ENCODE data around the gene PHETA1. TPM values are rescaled to one million over a fixed set of nuclear protein-coding genes. Genes with fewer than 3 reads are reported as not detected.

The PHETA1 gene
- total and polyA plus RNA-seq, 2 donors (not counting 1 experiment from before 2014, with no cell fraction given): 7.4 to 9.4 TPM

GRCh38 chr12:111349748-111350520, 19.0 kb downstream of the PHETA1 start:
- WGBS (ENCODE audit: insufficient coverage): 91% methylated on average over 5 of the region's 17 CpGs
- H3K9ac ChIP-seq (ENCODE audit: low read length): no peak overlapping the region
- no peaks in the 10 kb centered on the region for H3K27me3 ChIP-seq (replicated peaks in 1 of 4; ENCODE audit: control extremely low read depth in 1 of 4, control insufficient read depth in 3 of 4, insufficient read depth in 4 of 4, low read length in 3 of 4)
- no peak overlapping the region for H3K27ac Mint-ChIP-seq
- POLR2A ChIA-PET: no interaction called here
- intact Hi-C loops (cut with micrococcal nuclease): no loop called here
- H3K4me2 ChIP-seq (replicated peaks; ENCODE audit: low read depth, low read length, poor library complexity, severe bottlenecking): no peak overlapping the region
- H3K4me1 Mint-ChIP-seq: peaks cover 15% of the 10 kb centered on the region
- H3K27ac ChIP-seq (ENCODE audit: low read length in 2 of 2): no peak overlapping the region
- no peaks in the 10 kb centered on the region for H3K79me2 ChIP-seq (ENCODE audit: control insufficient read depth, insufficient read depth, low read length)
- H3K9me3 Mint-ChIP-seq (ENCODE audit: insufficient read depth): peaks cover 2% of the 10 kb centered on the region
- H3K9me3 ChIP-seq (ENCODE audit: control extremely low read depth in 1 of 3, control insufficient read depth in 2 of 3, insufficient read depth in 1 of 3, low read length in 2 of 3): peaks cover 0 to 24% (median 11%) of the 10 kb centered on the region in 3 donors
- no peaks in the 10 kb centered on the region for H3K36me3 ChIP-seq (replicated peaks in 1 of 2; ENCODE audit: control extremely low read depth in 1 of 2, control insufficient read depth in 1 of 2, extremely low read depth in 1 of 2, insufficient read depth in 2 of 2, low read length in 1 of 2)
- H4K20me1 ChIP-seq (ENCODE audit: control insufficient read depth, insufficient read depth, low read length, poor library complexity, severe bottlenecking): no peaks in the 10 kb centered on the region
- H3K27me3 Mint-ChIP-seq: no peaks in the 10 kb centered on the region
- TF ChIP-seq CTCF (IDR thresholded peaks at IDR 0.05) (no peak), EZH2 (IDR thresholded peaks at IDR 0.05; ENCODE audit: borderline replicate concordance, insufficient read depth, low read depth, low read length, poor library complexity, severe bottlenecking) (no peak)
- ATAC-seq (ENCODE audit: low read depth) (no peak), DNase-seq (no peak)
- H3K4me3 ChIP-seq (ENCODE audit: control extremely low read depth in 1 of 5, extremely low read depth in 1 of 5, insufficient read depth in 1 of 5, low read depth in 2 of 5, low read length in 4 of 5): no peak overlapping the region
- H2AFZ ChIP-seq (ENCODE audit: insufficient read depth, low read depth, low read length, poor library complexity, severe bottlenecking): no peak overlapping the region
- no peak overlapping the region for H3K4me3 Mint-ChIP-seq
- CTCF ChIA-PET: interaction anchor here (1.1 to 1.5 kb wide), 2 partner anchors 47 kb away, joined by 6 to 9 read pairs; no protein-coding TSS in a partner anchor
- peaks cover 3 to 6% of the 10 kb centered on the region in 2 donors for H3K4me1 ChIP-seq (ENCODE audit: control insufficient read depth in 2 of 2, insufficient read depth in 2 of 2, low read length in 2 of 2)

- Histone ChIP-seq H3K27ac (ENCODE audit: low read length in 2 of 2) (no peak overlapping the region), H3K9me3 (ENCODE audit: control extremely low read depth in 1 of 3, control insufficient read depth in 2 of 3, insufficient read depth in 1 of 3, low read length in 2 of 3) (peaks cover 0 to 19% (median 11%) of the 10 kb centered on the region in 3 donors), H3K79me2 (ENCODE audit: control insufficient read depth, insufficient read depth, low read length) (no peaks in the 10 kb centered on the region), H3K27me3 (replicated peaks in 1 of 4; ENCODE audit: control extremely low read depth in 1 of 4, control insufficient read depth in 3 of 4, insufficient read depth in 4 of 4, low read length in 3 of 4) (no peaks in the 10 kb centered on the region), H3K36me3 (replicated peaks in 1 of 2; ENCODE audit: control extremely low read depth in 1 of 2, control insufficient read depth in 1 of 2, extremely low read depth in 1 of 2, insufficient read depth in 2 of 2, low read length in 1 of 2) (no peaks in the 10 kb centered on the region), H3K4me1 (ENCODE audit: control insufficient read depth in 2 of 2, insufficient read depth in 2 of 2, low read length in 2 of 2) (no peaks in the 10 kb centered on the region), H3K4me2 (replicated peaks; ENCODE audit: low read depth, low read length, poor library complexity, severe bottlenecking) (no peak overlapping the region), H2AFZ (ENCODE audit: insufficient read depth, low read depth, low read length, poor library complexity, severe bottlenecking) (no peak overlapping the region), H3K4me3 (ENCODE audit: control extremely low read depth in 1 of 5, extremely low read depth in 1 of 5, insufficient read depth in 1 of 5, low read depth in 2 of 5, low read length in 4 of 5) (no peak overlapping the region), H4K20me1 (ENCODE audit: control insufficient read depth, insufficient read depth, low read length, poor library complexity, severe bottlenecking) (no peaks in the 10 kb centered on the region), H3K9ac (ENCODE audit: low read length) (no peak overlapping the region)
- H3K27me3 Mint-ChIP-seq: no peaks in the 10 kb centered on the region
- H3K27ac Mint-ChIP-seq: no peak overlapping the region
- intact Hi-C loops (cut with micrococcal nuclease): no loop called here
- peaks cover 7% of the 10 kb centered on the region for H3K4me1 Mint-ChIP-seq
- TF ChIP-seq EZH2 (IDR thresholded peaks at IDR 0.05; ENCODE audit: borderline replicate concordance, insufficient read depth, low read depth, low read length, poor library complexity, severe bottlenecking): no peak
- CTCF ChIA-PET: interaction anchor here (0.6 to 1.1 kb wide), 2 partner anchors 48 to 397 kb away, joined by 3 to 6 read pairs; no protein-coding TSS in a partner anchor
- 93% methylated on average over 8 of the region's 11 CpGs for WGBS (ENCODE audit: insufficient coverage)
- no peak overlapping the region for H3K4me3 Mint-ChIP-seq
- no peak for DNase-seq
- ATAC-seq (ENCODE audit: low read depth): no peak
- POLR2A ChIA-PET: no interaction called here
- peaks cover 2% of the 10 kb centered on the region for H3K9me3 Mint-ChIP-seq (ENCODE audit: insufficient read depth)
These were observed 19.7 kb downstream of the PHETA1 start for GRCh38 chr12:111349101-111349747.
